Dermis microvascular lymphatic vessel endothelial cell (primary cell): ENCODE results near the gene MAPK12. TPM values are rescaled to one million over a fixed set of nuclear protein-coding genes. Genes with fewer than 3 reads are reported as not detected.

ENCODE experiments used
- DNase-seq, 2 donors: peaks; one replicate each; pipeline versions ENCODE4 v3.0.0 to v3.0.0-alpha.2; 2010; ENCODE audit warnings: low read depth in 2 of 2
- total RNA-seq: library from RNA; depleted of rRNA; stranded (reverse); fragments of >200 nt; gene quantifications from 2 replicates; pipeline ENCODE4 v1.2.1, GENCODE V29; 2014

The MAPK12 gene
- total RNA-seq, 1 donor from 2014 or later = 40.6 TPM

- DNase-seq = no peak
These were observed 38.5 kb upstream of the MAPK12 start for GRCh38 chr22:50299785-50300619.

DNA sequence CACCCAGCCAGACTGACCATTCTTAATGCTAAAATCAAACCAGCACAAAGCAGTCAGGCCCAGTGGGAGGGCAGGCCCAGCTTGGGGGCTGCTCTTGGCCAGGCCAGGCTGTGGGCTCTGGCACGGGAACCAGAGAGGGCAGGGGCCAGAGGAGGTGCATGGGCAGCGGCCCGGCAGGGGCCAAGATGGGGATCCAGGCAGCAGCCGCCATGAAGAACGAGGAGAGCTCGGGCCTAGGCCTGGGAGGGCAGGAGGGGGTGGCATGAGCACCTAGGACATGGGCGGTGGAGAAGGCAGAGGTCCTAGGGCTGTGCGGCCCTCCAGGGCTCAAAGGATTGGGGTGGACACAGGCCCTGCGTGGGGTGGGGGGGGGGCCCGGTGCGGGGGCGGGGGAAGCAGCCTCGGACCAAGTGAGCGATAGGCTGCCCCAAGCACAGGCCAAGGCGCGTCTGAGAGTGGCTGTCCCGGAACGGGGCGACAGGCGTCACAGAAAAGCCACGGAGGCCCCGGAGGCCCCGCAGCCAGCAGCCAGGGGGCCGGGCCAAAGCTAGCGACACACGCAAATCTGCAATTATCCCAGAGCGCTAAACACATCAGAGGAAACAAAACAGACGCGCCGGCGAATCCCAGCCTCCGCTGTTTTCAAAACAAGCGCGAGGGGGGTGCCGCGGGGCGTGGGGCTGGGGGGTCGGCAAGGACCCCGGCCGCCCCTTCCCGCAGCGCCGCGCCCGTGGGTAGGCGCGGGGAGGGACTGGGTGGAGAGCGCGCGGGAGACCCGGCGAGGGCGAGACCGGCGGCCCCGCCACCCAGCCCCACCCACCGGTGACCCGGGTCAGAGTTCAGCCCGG is 37.7 kb upstream of the MAPK12 start:
- peak in 1 of 2 donors; percentile 40 for DNase-seq

GRCh38 chr22:50298266-50298637 is 36.8 kb upstream of the MAPK12 start:
- no peak for DNase-seq

DNA sequence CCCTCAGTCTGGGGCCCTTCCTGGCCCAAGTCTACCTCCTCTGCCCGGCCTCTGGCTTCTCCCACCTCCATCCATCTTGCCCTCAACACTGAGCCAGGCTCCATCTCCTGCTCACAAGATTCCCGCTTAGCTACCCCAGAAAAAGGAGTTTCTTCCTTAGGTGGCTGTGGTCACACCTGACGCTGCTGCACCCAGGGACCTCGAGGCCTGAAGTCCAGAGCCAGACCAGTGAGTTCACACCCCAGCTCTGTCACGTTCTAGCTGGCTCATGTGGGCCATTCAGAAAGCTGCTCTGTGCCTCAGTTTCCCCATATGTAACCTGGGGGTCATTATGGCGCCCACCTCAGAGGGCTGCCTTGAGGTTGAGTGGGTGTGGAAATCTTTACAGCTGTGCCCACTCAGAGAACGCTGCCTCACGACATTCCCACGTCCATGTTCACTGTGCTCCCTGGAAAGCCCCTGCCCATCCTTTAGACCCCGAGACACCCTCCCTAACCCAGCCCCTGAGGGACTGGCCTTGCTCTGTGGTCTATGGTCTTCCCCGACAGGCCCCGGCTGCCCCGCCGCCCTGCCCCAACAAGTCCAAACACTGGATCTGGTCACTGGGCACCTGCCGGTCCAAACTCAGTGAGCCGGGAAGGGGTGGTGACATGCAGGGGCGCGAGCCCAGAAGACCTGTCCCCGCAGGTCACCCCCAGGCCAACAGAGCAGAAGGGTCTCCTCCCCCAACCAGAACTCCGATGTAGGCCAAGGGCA is 36.2 kb upstream of the MAPK12 start:
- DNase-seq = no peak

- no peak for DNase-seq
These were observed 35.4 kb upstream of the MAPK12 start for GRCh38 chr22:50296658-50297490.

DNA sequence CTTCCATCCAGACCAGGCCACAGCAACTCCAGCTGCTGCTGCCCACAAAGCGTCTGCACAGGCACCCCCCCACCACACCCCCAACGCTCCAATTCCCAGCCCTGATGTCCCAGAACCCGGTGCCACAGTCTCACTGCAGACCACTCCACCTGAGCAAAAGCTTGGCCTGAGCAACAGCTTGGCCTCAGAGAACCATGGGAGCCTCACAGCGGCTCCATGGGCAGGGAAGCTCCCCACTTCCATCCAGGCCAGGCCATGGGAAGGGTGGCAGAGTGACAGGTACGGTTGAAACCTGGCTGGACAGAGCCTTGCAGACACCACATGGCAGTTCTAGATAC is 32.8 kb upstream of the MAPK12 start:
- DNase-seq = no peak

GRCh38 chr22:50293441-50294318 is 32.2 kb upstream of the MAPK12 start:
- peak; percentile 60 to 89 for DNase-seq

DNA sequence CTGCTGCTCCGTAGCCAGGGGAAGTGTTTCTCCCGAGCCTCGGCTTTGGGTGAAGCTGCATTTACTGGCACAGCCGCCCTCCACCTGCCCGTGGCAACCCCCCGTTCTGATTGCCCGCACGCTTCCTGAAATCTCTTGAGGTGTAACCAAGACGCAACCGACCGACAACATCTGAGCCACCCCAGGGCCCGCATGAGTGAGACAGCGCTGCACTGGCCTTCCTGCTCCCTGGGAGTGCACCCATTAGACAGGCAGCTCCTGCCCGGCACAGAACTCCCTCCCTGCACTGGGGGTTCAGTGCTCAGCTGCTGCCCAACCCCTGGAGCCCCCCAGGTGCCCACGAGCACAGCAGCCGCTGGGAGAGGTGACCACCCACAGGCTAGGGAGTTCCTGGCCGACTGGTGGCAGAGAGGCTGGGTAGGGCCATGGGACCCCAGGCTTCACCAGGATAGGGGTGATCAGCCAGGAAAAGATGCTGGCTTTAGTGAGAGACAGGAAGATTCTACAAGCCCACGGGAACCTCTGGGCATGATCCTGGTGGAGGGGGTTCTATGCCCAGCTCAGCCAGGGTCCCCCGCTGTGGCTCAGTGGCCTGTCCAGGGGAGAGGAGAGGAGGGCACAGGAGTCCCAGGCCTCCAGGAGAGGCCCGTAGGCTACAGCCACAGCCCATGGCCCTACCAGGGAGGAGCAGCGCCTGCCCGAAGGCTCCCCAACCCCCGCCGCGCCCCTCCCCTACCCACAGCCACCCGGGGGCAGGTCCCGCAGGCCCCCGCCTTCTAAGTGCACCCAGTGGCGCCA is 31.4 kb upstream of the MAPK12 start:
- DNase-seq = peak in 1 of 2 donors; percentile 32

GRCh38 chr22:50289942-50290630 is 28.6 kb upstream of the MAPK12 start:
- no peak for DNase-seq

- no peak for DNase-seq
These were observed 27.9 kb upstream of the MAPK12 start for GRCh38 chr22:50289151-50289941.

DNA sequence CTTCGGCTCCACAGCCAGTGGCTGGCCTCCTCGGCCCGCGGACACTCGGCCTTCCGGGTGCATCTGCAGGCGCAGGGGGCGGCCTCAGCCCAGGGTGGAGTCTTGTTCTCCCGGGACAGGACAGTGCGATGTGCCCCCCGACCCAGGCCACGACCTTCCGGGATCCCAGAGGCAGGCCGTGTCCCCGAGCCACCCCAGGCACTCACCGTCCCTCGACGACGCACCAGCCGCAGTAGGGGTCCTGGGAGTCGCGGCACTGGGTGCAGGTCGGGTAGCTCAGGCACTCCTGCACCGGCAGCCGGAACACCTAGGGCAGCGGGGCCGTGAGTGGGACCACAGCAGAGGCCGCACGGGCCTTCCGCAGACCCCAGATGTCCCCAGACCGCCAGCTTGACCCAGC is 26.2 kb upstream of the MAPK12 start:
- DNase-seq = no peak

- no peak for DNase-seq
These were observed 25.3 kb upstream of the MAPK12 start for GRCh38 chr22:50286701-50287318.

GRCh38 chr22:50286275-50286674 is 24.8 kb upstream of the MAPK12 start:
- DNase-seq = no peak

DNA sequence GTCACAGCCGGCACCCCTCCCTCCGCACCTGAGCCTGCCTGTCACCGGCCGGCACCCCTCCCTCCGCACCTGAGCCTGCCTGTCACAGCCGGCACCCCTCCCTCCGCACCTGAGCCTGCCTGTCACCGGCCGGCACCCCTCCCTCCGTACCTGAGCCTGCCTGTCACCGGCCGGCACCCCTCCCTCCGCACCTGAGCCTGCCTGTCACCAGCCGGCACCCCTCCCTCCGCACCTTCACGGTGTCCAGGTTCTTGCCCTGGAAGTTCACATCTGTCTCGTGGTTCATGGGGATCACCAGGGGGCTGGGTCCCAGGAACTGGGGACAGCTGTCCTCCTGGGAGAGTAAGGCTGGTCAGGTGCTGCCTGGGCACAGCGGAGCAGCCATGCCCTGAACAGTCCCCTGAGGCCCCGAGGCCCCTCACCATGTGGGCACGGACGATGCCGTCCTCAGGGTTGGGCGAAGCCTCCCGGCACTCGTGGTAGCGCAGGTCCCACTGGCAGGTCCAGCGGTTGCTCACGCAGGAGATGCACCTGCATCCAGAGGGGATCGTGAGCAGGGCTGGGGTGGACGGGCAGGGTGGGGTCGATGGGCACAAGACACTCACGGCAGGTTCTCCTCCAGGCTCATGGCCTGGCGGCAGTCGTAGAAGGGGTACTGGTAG is 24.2 kb upstream of the MAPK12 start:
- DNase-seq = no peak

- DNase-seq = no peak
These were observed 23.0 kb upstream of the MAPK12 start for GRCh38 chr22:50284479-50284878.

DNA sequence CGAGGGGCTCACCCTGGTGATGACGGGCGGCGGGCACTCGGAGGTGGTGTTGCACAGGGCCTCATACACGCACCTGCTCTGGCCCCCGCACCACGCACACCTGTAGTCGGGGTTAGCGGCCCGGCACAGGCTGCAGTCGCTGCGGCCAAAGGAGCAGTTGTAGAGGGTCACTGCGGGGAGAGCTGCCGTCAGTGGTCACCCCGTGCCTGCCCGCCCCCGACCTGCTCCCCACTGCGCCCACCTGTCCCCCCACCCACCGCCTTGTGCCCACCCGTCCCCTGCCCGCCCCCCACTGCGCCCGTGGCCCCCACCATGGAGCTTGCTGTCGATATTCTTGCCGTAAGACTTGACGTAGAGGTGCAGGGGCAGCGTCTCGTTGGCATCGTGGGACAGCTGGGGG is 22.3 kb upstream of the MAPK12 start:
- DNase-seq = no peak
